ENCODE data around the gene VWA8.
"Not testable (repeated sequence)": the region's sequence is repeated elsewhere in the genome, so short reads cannot be mapped to it uniquely, and the experiment has no call there.

The VWA8 gene

DNA sequence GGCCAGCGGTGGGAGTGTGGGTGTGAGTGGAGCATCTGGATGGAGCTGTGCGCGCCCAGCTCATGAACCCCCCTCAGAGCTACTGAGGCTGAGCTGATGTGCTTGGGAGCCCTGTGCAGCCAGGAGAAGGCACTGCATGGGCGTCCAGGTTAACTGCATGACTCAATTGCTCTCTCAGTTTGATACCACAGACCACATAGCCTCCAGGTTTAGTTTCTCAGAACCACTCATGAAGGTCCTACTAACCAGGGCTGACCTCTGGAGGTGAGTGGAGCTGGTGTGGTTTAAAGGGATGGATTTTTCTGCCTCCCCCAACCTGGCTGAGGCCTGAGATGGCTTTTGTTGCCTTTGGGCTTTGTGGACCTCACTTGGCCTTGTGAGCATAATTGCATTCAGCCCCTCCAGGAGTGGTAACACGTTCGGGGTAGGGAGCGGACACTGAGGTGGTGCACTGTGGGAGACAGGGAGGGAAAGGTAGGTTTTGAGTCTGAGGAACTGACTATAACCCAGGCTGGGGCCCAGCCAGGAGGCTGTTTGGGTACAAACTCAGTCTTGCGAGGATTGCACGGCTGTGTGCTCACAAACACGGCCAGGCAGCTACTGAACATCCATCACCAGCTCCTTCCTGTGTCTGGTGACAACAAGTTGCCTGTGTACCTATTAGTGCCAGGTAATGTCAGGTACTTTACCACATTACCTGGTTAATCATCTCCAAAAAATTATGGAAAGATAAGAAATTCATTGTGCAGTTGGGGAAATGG is 406.1 kb downstream of the VWA8 start:
- no peak for DNase-seq (ENCODE audit: low spot score)

- no peak for DNase-seq (ENCODE audit: low spot score)
These were observed 406.7 kb downstream of the VWA8 start for GRCh38 chr13:41554180-41554579.

- DNase-seq (ENCODE audit: low spot score) = no peak
These were observed 408.9 kb downstream of the VWA8 start for GRCh38 chr13:41552031-41552430.

DNA sequence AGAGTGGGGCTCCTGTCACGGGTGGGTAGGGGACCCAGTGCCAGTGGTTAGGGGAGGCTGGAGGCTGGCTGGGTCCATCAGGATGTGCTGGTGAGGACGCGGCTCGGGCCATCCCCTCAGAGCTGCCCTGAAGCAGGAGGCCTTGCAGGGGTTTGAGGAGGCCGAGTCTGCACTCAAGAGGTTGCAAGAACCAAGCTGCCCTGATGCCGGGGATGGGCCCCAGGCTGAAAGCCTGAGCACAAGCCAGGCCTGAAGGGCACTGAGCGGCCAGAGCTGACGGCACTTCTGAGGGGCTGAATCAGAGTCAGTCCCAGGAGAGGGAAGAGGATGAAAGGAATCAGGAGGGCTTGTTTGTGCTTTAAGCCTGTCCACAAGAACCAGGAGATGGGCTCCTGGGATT is 410.6 kb downstream of the VWA8 start:
- DNase-seq (ENCODE audit: low spot score) = no peak

- DNase-seq (ENCODE audit: low spot score) = no peak
These were observed 411.4 kb downstream of the VWA8 start for GRCh38 chr13:41549491-41549890.

- no peak for DNase-seq (ENCODE audit: low spot score)
These were observed 412.0 kb downstream of the VWA8 start for GRCh38 chr13:41548910-41549309.

DNA sequence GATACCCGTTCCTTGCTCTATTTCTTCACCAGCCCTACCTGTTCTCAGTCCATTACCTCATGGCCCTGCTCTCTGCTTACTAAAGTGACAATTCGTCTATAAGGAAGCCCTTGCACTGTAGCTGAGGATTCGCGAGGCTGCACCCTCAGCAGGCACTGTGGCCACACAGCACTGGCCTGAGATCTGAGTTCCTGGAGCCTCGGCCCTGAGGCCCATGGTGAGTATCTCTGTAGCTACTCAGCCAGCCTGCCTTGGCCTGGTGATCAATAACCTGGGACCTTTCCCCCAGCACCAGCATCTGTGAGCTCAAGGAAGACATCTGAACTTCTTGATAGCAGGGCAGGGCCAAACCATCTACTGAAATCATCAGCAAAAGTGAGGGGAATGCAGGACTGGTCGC is 412.9 kb downstream of the VWA8 start:
- DNase-seq (ENCODE audit: low spot score) = no peak

GRCh38 chr13:41547251-41548000 is 413.5 kb downstream of the VWA8 start:
- peak; percentile 57 for DNase-seq (ENCODE audit: low spot score)

DNA sequence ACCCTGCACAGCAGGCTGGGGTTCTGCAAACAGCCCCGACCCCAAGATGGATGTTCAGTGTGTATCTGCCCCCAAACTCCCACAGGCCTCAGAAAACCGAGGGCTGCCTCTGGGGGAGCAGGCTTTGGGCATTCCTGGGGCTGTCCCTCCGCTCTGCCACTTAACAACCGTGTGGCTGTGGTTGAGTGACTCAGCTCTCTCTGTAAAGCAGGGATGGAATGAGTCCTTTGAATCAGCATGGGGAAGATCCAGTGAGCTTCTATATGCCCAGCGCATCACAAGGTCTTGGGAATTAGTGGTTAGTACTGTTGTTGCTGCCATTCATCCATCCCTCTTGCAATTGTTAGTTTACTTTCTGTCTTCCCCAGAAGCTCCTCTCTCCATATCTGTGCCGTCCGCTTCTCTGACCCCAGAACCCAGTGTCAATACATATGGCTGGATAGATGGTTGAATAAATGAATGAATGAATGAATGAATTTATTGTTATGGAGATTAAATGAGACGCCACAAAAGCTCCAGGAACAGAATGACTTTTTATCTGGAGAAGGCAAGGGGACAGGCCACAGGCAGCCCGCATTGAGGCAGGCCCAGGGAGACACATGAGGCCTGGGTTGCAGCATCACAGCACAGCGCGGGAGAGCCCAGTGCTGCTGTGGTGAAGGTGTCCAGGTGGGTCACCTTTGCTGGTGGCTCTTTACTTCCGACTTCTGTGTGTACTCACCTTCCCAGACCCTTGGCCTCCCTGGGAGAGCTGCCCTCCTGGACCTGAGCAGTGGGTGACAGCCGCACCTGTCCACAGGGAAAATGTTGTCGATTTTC is 414.3 kb downstream of the VWA8 start:
- peak; percentile 88 for DNase-seq (ENCODE audit: low spot score)

GRCh38 chr13:41545432-41545707 is 415.5 kb downstream of the VWA8 start:
- no peak for DNase-seq (ENCODE audit: low spot score)

DNA sequence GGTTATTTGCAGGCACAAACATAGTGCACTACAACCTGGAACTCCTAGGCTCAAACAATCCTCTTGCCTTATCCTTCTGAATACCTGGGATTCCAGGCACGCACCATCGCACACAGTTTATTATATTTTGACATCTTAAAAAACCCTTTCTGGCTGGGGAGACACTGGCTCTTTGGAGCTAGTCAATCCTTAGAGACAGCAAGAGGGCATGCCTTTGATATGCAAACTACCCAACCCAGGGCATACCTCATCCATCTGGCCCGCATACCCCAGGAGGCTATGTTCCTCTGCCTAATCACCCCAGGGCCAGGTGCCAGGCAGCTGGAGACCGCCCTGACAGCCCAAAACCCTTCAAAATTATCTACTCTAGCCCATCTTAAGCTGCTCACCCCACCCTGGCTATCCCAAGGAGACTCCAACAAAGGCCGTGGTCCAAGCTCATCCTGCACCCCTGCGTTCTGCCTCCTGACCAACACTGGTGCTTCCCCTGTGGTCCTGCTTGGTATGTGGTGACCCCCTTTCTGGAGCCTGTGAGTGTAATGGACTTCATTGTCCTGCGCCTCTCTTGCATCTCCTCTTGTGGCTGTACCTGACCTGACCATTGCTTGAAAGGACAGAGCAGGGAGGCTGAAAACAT is 417.1 kb downstream of the VWA8 start:
- DNase-seq (ENCODE audit: low spot score) = no peak

- not testable (repeated sequence) for DNase-seq (ENCODE audit: low spot score)
These were observed 418.1 kb downstream of the VWA8 start for GRCh38 chr13:41542799-41543198.

- no peak for DNase-seq (ENCODE audit: low spot score)
These were observed 418.6 kb downstream of the VWA8 start for GRCh38 chr13:41542281-41542680.

DNA sequence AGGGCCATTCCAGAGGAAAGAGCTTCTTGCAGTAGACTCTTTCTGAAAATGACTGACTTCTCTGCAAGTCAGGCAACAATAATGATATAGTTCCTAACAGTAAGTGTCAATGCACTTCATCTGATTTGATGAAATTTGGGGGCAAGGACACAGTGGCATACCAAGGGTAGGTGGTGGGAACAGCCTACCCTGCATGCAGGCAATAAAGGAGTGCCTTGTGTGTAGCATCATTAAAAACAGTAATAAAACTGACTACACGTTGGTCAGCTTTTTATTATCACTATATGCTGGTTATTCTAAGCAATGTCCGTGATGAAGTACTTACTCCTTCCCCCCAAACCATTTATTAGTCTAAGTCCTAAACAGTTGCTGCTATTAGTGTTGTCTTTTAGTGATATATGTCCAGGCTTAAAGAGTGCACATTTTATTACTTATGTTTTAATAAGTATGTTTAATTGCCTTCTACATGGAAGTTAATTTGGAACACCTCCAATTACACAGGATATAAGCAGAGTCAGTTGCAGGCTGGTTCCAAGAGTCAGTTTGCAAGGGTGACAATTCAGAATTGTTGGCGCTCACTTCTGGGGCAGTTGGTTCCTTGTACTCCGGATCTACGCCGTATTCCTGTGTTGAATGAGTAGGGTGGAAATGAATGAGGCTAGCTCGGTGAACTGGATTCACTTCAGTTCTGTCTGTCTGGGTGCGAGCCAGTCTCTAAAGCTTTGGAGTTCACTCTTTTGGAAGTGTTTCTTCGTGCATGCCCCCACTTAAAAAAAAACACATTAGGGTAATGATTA is 419.6 kb downstream of the VWA8 start:
- no peak for DNase-seq (ENCODE audit: low spot score)

DNA sequence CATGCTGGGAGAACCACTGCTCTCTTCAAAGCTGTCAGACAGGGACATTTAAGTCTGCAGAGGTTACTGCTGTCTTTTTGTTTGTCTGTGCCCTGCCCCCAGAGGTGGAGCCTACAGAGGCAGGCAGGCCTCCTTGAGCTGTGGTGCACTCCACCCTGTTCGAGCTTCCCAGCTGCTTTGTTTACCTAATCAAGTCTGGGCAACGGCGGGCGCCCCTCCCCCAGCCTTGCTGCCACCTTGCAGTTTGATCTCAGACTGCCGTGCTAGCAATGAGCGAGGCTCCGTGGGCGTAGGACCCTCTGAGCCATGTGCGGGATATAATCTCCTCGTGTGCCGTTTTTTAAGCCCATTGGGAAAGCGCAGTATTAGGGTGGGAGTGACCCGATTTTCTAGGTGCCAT is 420.7 kb downstream of the VWA8 start:
- not testable (repeated sequence) for DNase-seq (ENCODE audit: low spot score)

GRCh38 chr13:41533266-41534052 is 427.4 kb downstream of the VWA8 start:
- DNase-seq (ENCODE audit: low spot score) = no peak

DNA sequence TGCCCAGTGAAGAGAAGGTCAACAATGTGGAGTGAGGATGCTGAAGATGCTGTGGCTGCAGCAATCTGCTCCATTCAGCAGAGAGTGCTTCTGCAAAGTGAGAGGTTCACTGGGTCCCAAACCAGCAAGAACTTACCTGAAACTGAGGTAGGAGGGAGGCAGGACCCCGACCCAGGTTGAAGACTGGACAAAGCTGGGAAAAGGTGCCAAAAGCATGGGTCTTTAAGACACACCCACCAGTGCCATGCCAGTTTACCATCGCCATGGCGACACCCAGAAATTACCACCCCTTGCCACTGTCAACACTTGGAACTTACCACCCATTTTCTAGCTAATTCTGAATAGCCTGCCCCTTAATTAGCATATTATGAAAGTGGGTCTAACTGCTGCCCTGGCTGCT is 432.9 kb downstream of the VWA8 start:
- no peak for DNase-seq (ENCODE audit: low spot score)

GRCh38 chr13:41520660-41521630 is 440.0 kb downstream of the VWA8 start:
- DNase-seq (ENCODE audit: low spot score) = no peak

DNA sequence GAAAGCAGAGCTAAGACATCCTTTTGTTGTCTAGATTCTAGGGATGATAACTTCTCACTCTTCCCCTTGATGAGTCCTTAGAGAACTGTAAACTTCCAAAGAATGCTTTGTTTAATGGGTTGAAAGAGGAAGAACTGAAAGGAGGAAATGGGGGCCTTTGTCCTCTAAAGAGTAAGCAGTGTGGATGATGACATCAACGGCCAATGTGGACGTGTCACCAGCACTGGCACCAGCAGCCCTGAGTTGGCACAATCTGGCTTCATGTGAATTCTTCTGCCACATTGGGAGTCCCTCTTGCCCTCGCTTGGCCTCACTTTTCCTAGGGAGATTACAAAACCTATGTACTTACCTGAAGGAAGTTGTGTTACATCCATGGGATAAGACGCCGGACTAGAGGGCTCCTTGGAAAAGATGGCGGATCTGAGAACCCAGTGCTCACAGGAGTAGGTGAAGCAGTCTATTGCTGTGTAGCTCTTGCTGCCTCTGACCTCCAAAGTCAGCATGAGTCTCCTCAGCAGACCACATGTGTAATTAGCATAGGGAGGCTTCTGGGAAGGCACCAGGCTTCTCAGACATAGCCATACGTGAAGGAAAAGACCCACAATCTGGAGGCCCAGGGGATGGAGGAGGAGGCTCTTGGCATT is 440.8 kb downstream of the VWA8 start:
- DNase-seq (ENCODE audit: low spot score) = no peak
